ENCODE measurements around the gene NUTM1. TPM values are rescaled to one million over a fixed set of nuclear protein-coding genes. Genes with fewer than 3 reads are reported as not detected.
"Not testable (repeated sequence)": the region's sequence is repeated elsewhere in the genome, so short reads cannot be mapped to it uniquely, and the experiment has no call there.

The NUTM1 gene
- polyA plus RNA-seq, 5 donors, result 0.03 to 0.07 TPM; not detected in 3

- no peak for DNase-seq
Measured at GRCh38 chr15:34362047-34362773, 19.1 kb downstream of the NUTM1 start.

- DNase-seq, result no peak
Measured at GRCh38 chr15:34364041-34364440, 20.9 kb downstream of the NUTM1 start.

- DNase-seq, result no peak
Measured at GRCh38 chr15:34365091-34365825, 22.1 kb downstream of the NUTM1 start.

- DNase-seq, result no peak
Measured at GRCh38 chr15:34365836-34366235, 22.7 kb downstream of the NUTM1 start.

GRCh38 chr15:34366271-34367065, 23.4 kb downstream of the NUTM1 start:
- DNase-seq, result peak in 1 of 2 donors; percentile 41

- DNase-seq, result peak; percentile 85 to 86
Measured at GRCh38 chr15:34367101-34368081, 24.3 kb downstream of the NUTM1 start, which contains the start of gene LPCAT4. LPCAT4 (minus strand) TSS chr15:34367196; CDS start chr15:34367100, 96 bp downstream.

GRCh38 chr15:34370129-34370528, 27.0 kb downstream of the NUTM1 start:
- DNase-seq, result no peak

GRCh38 chr15:34370643-34371042, 27.5 kb downstream of the NUTM1 start:
- no peak for DNase-seq

GRCh38 chr15:34373951-34374350, 30.8 kb downstream of the NUTM1 start:
- DNase-seq, result no peak

- DNase-seq, result no peak
Measured at GRCh38 chr15:34374816-34375215, 31.7 kb downstream of the NUTM1 start.

- DNase-seq, result not testable (repeated sequence)
Measured at GRCh38 chr15:34375541-34375940, 32.4 kb downstream of the NUTM1 start.

GRCh38 chr15:34376856-34377255, 33.7 kb downstream of the NUTM1 start:
- no peak for DNase-seq

GRCh38 chr15:34380491-34380890, 37.4 kb downstream of the NUTM1 start:
- not testable (repeated sequence) for DNase-seq

- not testable (repeated sequence) for DNase-seq
Measured at GRCh38 chr15:34381829-34382521, 38.9 kb downstream of the NUTM1 start.

GRCh38 chr15:34389594-34390086, 46.5 kb downstream of the NUTM1 start:
- DNase-seq, result not testable (repeated sequence)

GRCh38 chr15:34392981-34393380, 49.9 kb downstream of the NUTM1 start:
- DNase-seq, result not testable (repeated sequence)

GRCh38 chr15:34397637-34398259, 54.6 kb downstream of the NUTM1 start:
- DNase-seq, result not testable (repeated sequence)

GRCh38 chr15:34403160-34403598, 60.1 kb downstream of the NUTM1 start:
- DNase-seq, result not testable (repeated sequence)

- not testable (repeated sequence) for DNase-seq
Measured at GRCh38 chr15:34403899-34404298, 60.8 kb downstream of the NUTM1 start.
